Right atrium auricular region (tissue), 2 donors: ENCODE measurements around the gene SALL3. TPM values are rescaled to one million over a fixed set of nuclear protein-coding genes. Genes with fewer than 3 reads are reported as not detected.

Experiments
- DNase-seq: peaks from one replicate; pipeline ENCODE4 v3.0.0-alpha.2; 2019; ENCODE audit warnings: low spot score
- H3K27ac ChIP-seq, 2 donors: fragments of 200-600 bp; sonication (generic); 1 replicate in 1 of 2; 2 replicates in 1 of 2; pipeline ENCODE4 v1.5.1; 2016 to 2019
- H3K27me3 ChIP-seq, 2 donors: fragments of 200-600 bp; sonication (generic); one replicate each; pipeline versions ENCODE4 v1.5.1 to v1.6.0; 2017 to 2019
- H3K36me3 ChIP-seq: fragments of 200-600 bp; sonication (generic); one replicate; pipeline ENCODE4 v1.5.1; 2016
- H3K4me1 ChIP-seq, 2 donors: fragments of 200-600 bp; sonication (generic); one replicate each; pipeline versions ENCODE4 v1.5.1 to v1.6.0; 2017 to 2019
- H3K4me3 ChIP-seq, 2 donors: fragments of 200-600 bp; sonication (generic); 1 replicate in 1 of 2; 2 replicates in 1 of 2; pipeline ENCODE4 v1.5.1; 2017 to 2019; ENCODE audit warnings: mild to moderate bottlenecking in 1 of 2, moderate library complexity in 1 of 2
- H3K9me3 ChIP-seq, 2 donors: fragments of 200-600 bp; sonication (generic); one replicate each; pipeline ENCODE4 v1.5.1; 2019
- CTCF ChIP-seq, 2 donors: fragments of 200-600 bp; sonication (generic); IDR thresholded peaks; one replicate each; pipeline ENCODE4 v1.5.1; 2019; ENCODE audit warnings: antibody characterized with exemption in 2 of 2
- total RNA-seq, 2 donors: library from RNA; depleted of rRNA; stranded (reverse); fragments of >200 nt; gene quantifications; one replicate each; pipeline ENCODE4 v1.1.0, GENCODE V29; 2016

Gene SALL3
- total RNA-seq, 2 donors from 2014 or later: 1.5 to 2.5 TPM

GRCh38 chr18:78975292-78975691 is 4.3 kb upstream of the SALL3 start:
- H3K27me3 ChIP-seq: peaks cover 18 to 21% of the 10 kb centered on the region in 2 donors
- no peak overlapping the region for H3K4me3 ChIP-seq
- no peaks in the 10 kb centered on the region for H3K36me3 ChIP-seq
- peak; percentile 28 for DNase-seq
- no peak for TF ChIP-seq CTCF (IDR thresholded peaks at IDR 0.05)
- H3K27ac ChIP-seq: no peak overlapping the region
- H3K4me1 ChIP-seq: peaks cover 0 to 31% of the 10 kb centered on the region in 2 donors
- no peaks in the 10 kb centered on the region for H3K9me3 ChIP-seq

GRCh38 chr18:78975699-78976335 is 3.8 kb upstream of the SALL3 start:
- Histone ChIP-seq H3K4me1 (peaks cover 0 to 36% of the 10 kb centered on the region in 2 donors), H3K36me3 (no peaks in the 10 kb centered on the region), H3K9me3 (no peaks in the 10 kb centered on the region), H3K4me3 (no peak overlapping the region), H3K27me3 (peaks cover 18 to 21% of the 10 kb centered on the region in 2 donors), H3K27ac (no peak overlapping the region)
- DNase-seq: no peak
- no peak for TF ChIP-seq CTCF (IDR thresholded peaks at IDR 0.05)

GRCh38 chr18:78976765-78977636 is 2.6 kb upstream of the SALL3 start:
- DNase-seq: peak; percentile 23
- no peak overlapping the region for H3K4me3 ChIP-seq
- peaks cover 0 to 38% of the 10 kb centered on the region in 2 donors for H3K4me1 ChIP-seq
- no peak for TF ChIP-seq CTCF (IDR thresholded peaks at IDR 0.05)
- no peaks in the 10 kb centered on the region for H3K36me3 ChIP-seq
- no peak overlapping the region for H3K27ac ChIP-seq
- no peaks in the 10 kb centered on the region for H3K9me3 ChIP-seq
- peaks cover 25 to 31% of the 10 kb centered on the region in 2 donors for H3K27me3 ChIP-seq

- Histone ChIP-seq H3K27ac (peak overlapping the region in 1 of 2 donors; percentile 35), H3K4me1 (peaks cover 0 to 38% of the 10 kb centered on the region in 2 donors), H3K36me3 (no peaks in the 10 kb centered on the region), H3K27me3 (peaks cover 28 to 35% of the 10 kb centered on the region in 2 donors), H3K4me3 (peak overlapping the region in 1 of 2 donors; percentile 44), H3K9me3 (no peaks in the 10 kb centered on the region)
- TF ChIP-seq CTCF (IDR thresholded peaks at IDR 0.05): no peak
- no peak for DNase-seq
These were observed 1.8 kb upstream of the SALL3 start for GRCh38 chr18:78977637-78978348.

- Histone ChIP-seq H3K4me1 (peaks cover 0 to 31% of the 10 kb centered on the region in 2 donors), H3K36me3 (no peaks in the 10 kb centered on the region), H3K9me3 (no peaks in the 10 kb centered on the region), H3K27me3 (peaks cover 25 to 30% of the 10 kb centered on the region in 2 donors), H3K27ac (peak overlapping the region; percentile 31 to 35), H3K4me3 (peak overlapping the region; percentile 26 to 44)
- no peak for DNase-seq
- no peak for TF ChIP-seq CTCF (IDR thresholded peaks at IDR 0.05)
These were observed 1.1 kb upstream of the SALL3 start for GRCh38 chr18:78978349-78979055.
